HG03521 (cell line): ENCODE results near the gene SCYGR5.
"Not testable (repeated sequence)": the region's sequence is repeated elsewhere in the genome, so short reads cannot be mapped to it uniquely, and the experiment has no call there.

Source experiments
- ATAC-seq: cut with Tn5 transposase; IDR thresholded peaks from one replicate; pipeline ENCODE4 v1.9.1; 2021; ENCODE audit warnings: mild to moderate bottlenecking, moderate library complexity; ENCODE audit not compliant: unreplicated experiment

SCYGR5 gene

GRCh38 chr2:227671170-227671905 lies 4.7 kb downstream of the SCYGR5 start:
- ATAC-seq, result no peak

- not testable (repeated sequence) for ATAC-seq
Observed at GRCh38 chr2:227673620-227674019, 7.0 kb downstream of the SCYGR5 start.

GRCh38 chr2:227674485-227674884 lies 7.9 kb downstream of the SCYGR5 start:
- ATAC-seq, result no peak

GRCh38 chr2:227677928-227678327 lies 11.3 kb downstream of the SCYGR5 start:
- ATAC-seq, result no peak

GRCh38 chr2:227684258-227684657 lies 17.7 kb downstream of the SCYGR5 start:
- no peak for ATAC-seq

GRCh38 chr2:227687189-227687588 lies 20.6 kb downstream of the SCYGR5 start:
- ATAC-seq, result no peak

GRCh38 chr2:227696990-227697679 lies 30.5 kb downstream of the SCYGR5 start:
- ATAC-seq, result no peak

GRCh38 chr2:227701556-227701955 lies 35.0 kb downstream of the SCYGR5 start:
- no peak for ATAC-seq

GRCh38 chr2:227703280-227703732 lies 36.7 kb downstream of the SCYGR5 start:
- no peak for ATAC-seq

- no peak for ATAC-seq
Observed at GRCh38 chr2:227703961-227704360, 37.4 kb downstream of the SCYGR5 start.

- ATAC-seq, result no peak
Observed at GRCh38 chr2:227706859-227707258, 40.3 kb downstream of the SCYGR5 start.

- no peak for ATAC-seq
Observed at GRCh38 chr2:227707390-227707789, 40.8 kb downstream of the SCYGR5 start.

- ATAC-seq, result no peak
Observed at GRCh38 chr2:227710986-227711385, 44.4 kb downstream of the SCYGR5 start.

GRCh38 chr2:227713291-227713690 lies 46.7 kb downstream of the SCYGR5 start:
- no peak for ATAC-seq

GRCh38 chr2:227716501-227716900 lies 49.9 kb downstream of the SCYGR5 start:
- ATAC-seq, result no peak
